HepG2 (cell line): ENCODE results near the gene UNC13D. TPM values are rescaled to one million over a fixed set of nuclear protein-coding genes. Genes with fewer than 3 reads are reported as not detected.
A peak's percentile ranks its signal among the peaks of the same experiment; 100 is the strongest.

Experiments used
- AHDC1 ChIP-seq: sonication (generic); formaldehyde crosslinking; IDR thresholded peaks from 2 replicates; pipeline ENCODE4 v1.5.1; 2020; ENCODE audit warnings: mild to moderate bottlenecking, missing genetic modification reagents, borderline replicate concordance
- CREM ChIP-seq, 2 experiments: sonication (generic) in 1 of 2; formaldehyde crosslinking in 1 of 2; IDR thresholded peaks; 2 replicates each; pipeline versions ENCODE4 v1.4.0 to v1.6.1; 2016 to 2020; ENCODE audit warnings: antibody characterized with exemption in 1 of 2, mild to moderate bottlenecking in 1 of 2, missing genetic modification reagents in 1 of 2
- LCORL ChIP-seq, 2 experiments: fragments of 450-650 bp in 1 of 2; sonication (generic) in 1 of 2; formaldehyde crosslinking in 1 of 2; IDR thresholded peaks; 2 replicates each; pipeline versions ENCODE4 v1.5.0 to v1.6.1; 2017 to 2020; ENCODE audit warnings: antibody characterized with exemption in 1 of 2, missing genetic modification reagents in 1 of 2
- NFYC ChIP-seq: IDR thresholded peaks from 2 replicates; pipeline ENCODE4 v1.6.1; 2016; ENCODE audit warnings: missing genetic modification reagents, missing compliant biosample characterization
- NR2F2 ChIP-seq: IDR thresholded peaks from 2 replicates; pipeline ENCODE4 v1.6.1; 2012; ENCODE audit warnings: low read depth, inconsistent platforms, borderline replicate concordance
- POLR2G ChIP-seq: fragments of 200-400 bp; formaldehyde crosslinking; IDR thresholded peaks from 2 replicates; pipeline ENCODE4 v1.6.1; 2018; ENCODE audit warnings: mild to moderate bottlenecking, low read depth, low read length, moderate library complexity
- REL ChIP-seq: sonication (generic); formaldehyde crosslinking; conservative IDR thresholded peaks from 2 replicates; pipeline ENCODE4 v1.8.0; 2022; ENCODE audit warnings: mild to moderate bottlenecking, missing genetic modification reagents, moderate library complexity
- REST ChIP-seq, 2 experiments: IDR thresholded peaks; 2 replicates each; pipeline ENCODE4 v1.6.1; 2011 to 2012; ENCODE audit warnings: low read length in 2 of 2, borderline replicate concordance in 1 of 2, low read depth in 1 of 2, mild to moderate bottlenecking in 1 of 2, moderate library complexity in 1 of 2
- SNAPC5 ChIP-seq: sonication (generic); formaldehyde crosslinking; IDR thresholded peaks from 2 replicates; pipeline ENCODE4 v1.8.1; 2023; ENCODE audit warnings: mild to moderate bottlenecking, missing genetic modification reagents, borderline replicate concordance
- SRF ChIP-seq: IDR thresholded peaks from 2 replicates; pipeline ENCODE4 v1.6.1; 2011; ENCODE audit warnings: mild to moderate bottlenecking, low read depth, low read length, moderate library complexity
- STAT6 ChIP-seq: sonication (generic); formaldehyde crosslinking; IDR thresholded peaks from 2 replicates; pipeline ENCODE4 v1.4.0; 2020; ENCODE audit warnings: missing genetic modification reagents, mild to moderate bottlenecking, borderline replicate concordance
- TEAD2 ChIP-seq: sonication (generic); formaldehyde crosslinking; IDR thresholded peaks from 2 replicates; pipeline ENCODE4 v1.9.0; 2021; ENCODE audit warnings: missing genetic modification reagents
- ZNF709 ChIP-seq: sonication (generic); formaldehyde crosslinking; IDR thresholded peaks from 2 replicates; pipeline ENCODE4 v1.5.0; 2020; ENCODE audit warnings: mild to moderate bottlenecking, missing genetic modification reagents
- ZSCAN5A ChIP-seq: sonication (generic); formaldehyde crosslinking; IDR thresholded peaks from 2 replicates; pipeline ENCODE4 v1.8.0; 2022; ENCODE audit warnings: mild to moderate bottlenecking, missing genetic modification reagents, borderline replicate concordance
- ZZZ3 ChIP-seq: sonication (generic); formaldehyde crosslinking; IDR thresholded peaks from 2 replicates; pipeline ENCODE4 v1.4.0; 2020; ENCODE audit warnings: missing genetic modification reagents, mild to moderate bottlenecking, borderline replicate concordance
- polyA plus RNA-seq, 8 experiments: library from polyadenylated mRNA; depleted of rRNA in 3 of 8; stranded (reverse) in 7 of 8; unstranded in 1 of 8; fragments of >200 nt; fragmentation: Illumina TruSeq in 4 of 8; extraction: Trizol in 4 of 8; gene quantifications; 2 replicates each; pipeline versions ENCODE4 v1.2.1 to v1.2.3, GENCODE V29; 2011 to 2016; ENCODE audit warnings: low read depth in 4 of 8, missing spikeins in 1 of 8, mixed read lengths in 1 of 8; ENCODE audit not compliant: insufficient read depth in 1 of 8
- total RNA-seq, 5 experiments: library from RNA; depleted of rRNA; stranded (reverse); fragments of >200 nt; fragmentation: Illumina TruSeq; extraction: Trizol; gene quantifications; 2 replicates each; pipeline ENCODE4 v1.2.3, GENCODE V29; 2016; ENCODE audit warnings: low read depth in 1 of 5

UNC13D gene
- total and polyA plus RNA-seq, 2 of the 13 experiments (the other 11 are each of a cell fraction or from before 2014, with no cell fraction given) = 29.7 to 42.7 TPM

GRCh38 chr17:75877752-75878173 lies 33.6 kb upstream of the UNC13D start (continued):
- TF ChIP-seq AHDC1 = no peak
- no peak; the same call in 1 of the 2 replicates for TF ChIP-seq POLR2G
- no peak for TF ChIP-seq REST (IDR thresholded peaks at IDR 0.05; ENCODE audit: borderline replicate concordance in 1 of 2, low read depth in 1 of 2, low read length in 2 of 2)
- TF ChIP-seq ZNF709 (CRISPR knock-in tag) = peak; percentile 74
- TF ChIP-seq ZSCAN5A = peak; percentile 37; the same call in 1 of the 2 replicates
- peak; percentile 78; the same call in 1 of the 2 replicates for TF ChIP-seq TEAD2
- peak; percentile 61; the same call in 1 of the 2 replicates for TF ChIP-seq REL (CRISPR knock-in tag)
- no peak for TF ChIP-seq ZZZ3
- TF ChIP-seq NFYC (CRISPR knock-in tag) = 0 out of 2 replicates have a peak, but pooled peaks have one; percentile 9
- TF ChIP-seq STAT6 (CRISPR knock-in tag) = no peak
- TF ChIP-seq NR2F2 = no peak
- TF ChIP-seq SNAPC5 (CRISPR knock-in tag) = no peak; the same call in 1 of the 2 replicates
- TF ChIP-seq SRF = no peak
- no peak for TF ChIP-seq CREM (IDR thresholded peaks at IDR 0.05)
- TF ChIP-seq CREM (CRISPR knock-in tag; IDR thresholded peaks at IDR 0.05) = no peak
- no peak for TF ChIP-seq LCORL (IDR thresholded peaks at IDR 0.05)
- no peak for TF ChIP-seq LCORL (CRISPR knock-in tag; IDR thresholded peaks at IDR 0.05)
